GM21390 (cell line): Measurements from ENCODE around the gene ADCY10.
"Not testable (repeated sequence)": the region's sequence is repeated elsewhere in the genome, so short reads cannot be mapped to it uniquely, and the experiment has no call there.

ENCODE experiments used
- ATAC-seq: cut with Tn5 transposase; IDR thresholded peaks from one replicate; pipeline ENCODE4 v1.9.1; 2021; ENCODE audit not compliant: unreplicated experiment

ADCY10 gene

DNA sequence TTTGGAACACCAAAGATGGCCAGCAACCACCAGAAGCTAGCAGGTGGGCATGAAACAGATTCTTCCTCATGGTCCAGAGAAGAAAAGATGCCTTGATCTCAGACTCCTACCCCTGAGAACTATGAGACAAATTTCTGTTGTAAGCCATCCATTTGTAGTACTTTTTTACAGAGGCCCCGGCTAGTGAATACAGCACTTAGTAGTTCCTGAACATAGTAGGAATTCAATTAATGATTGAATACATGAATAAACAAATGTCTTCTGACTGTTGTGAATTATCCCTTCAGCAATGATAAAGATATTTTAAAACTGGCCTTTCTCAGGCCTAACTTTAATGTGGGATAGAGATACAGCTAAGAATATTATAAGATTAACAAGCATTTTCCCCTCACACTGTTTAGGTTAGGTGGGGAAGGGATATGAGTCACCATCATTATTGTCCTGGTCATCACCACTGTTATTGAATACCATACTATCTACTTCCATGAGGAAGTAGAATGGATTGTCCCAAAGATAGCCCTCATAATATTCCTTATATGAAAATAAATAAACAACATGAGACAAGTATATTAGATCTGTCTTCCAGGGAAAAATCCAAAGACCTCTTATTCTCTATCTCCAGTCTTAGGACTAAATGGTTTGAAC lies 51.4 kb downstream of the ADCY10 start:
- ATAC-seq = no peak

DNA sequence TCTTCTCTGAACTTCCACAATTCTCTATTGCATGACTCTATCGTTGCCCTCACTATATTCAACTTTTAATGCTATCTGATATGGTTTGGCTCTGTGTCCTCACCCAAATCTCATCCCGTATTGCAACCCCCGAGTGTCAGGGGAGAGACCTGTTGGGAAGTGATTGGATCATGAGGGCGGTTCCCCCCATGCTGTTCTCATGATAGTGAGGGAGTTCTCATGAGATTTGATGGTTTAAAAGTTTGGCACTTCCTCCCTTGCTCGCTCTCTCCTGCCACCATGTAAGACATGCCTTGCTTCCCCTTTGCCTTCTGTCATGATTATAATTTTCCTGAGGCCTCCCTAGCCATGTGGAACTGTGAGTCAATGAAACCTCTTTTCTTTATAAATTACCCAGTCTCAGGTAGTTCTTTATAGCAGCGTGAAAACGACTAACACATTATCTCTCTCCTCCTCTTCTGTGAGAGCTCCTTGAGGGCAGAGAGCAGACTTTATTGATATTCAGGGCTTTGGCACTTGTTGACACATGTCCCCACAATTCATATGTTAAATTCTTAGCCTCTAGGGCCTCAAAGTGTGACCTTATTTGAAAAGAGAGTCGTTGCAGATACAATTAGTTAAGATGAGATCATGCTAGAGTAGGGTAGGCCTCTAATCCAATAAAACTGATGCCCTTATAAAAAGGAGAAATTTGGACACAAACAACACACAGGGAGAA lies 52.1 kb downstream of the ADCY10 start:
- ATAC-seq = no peak

DNA sequence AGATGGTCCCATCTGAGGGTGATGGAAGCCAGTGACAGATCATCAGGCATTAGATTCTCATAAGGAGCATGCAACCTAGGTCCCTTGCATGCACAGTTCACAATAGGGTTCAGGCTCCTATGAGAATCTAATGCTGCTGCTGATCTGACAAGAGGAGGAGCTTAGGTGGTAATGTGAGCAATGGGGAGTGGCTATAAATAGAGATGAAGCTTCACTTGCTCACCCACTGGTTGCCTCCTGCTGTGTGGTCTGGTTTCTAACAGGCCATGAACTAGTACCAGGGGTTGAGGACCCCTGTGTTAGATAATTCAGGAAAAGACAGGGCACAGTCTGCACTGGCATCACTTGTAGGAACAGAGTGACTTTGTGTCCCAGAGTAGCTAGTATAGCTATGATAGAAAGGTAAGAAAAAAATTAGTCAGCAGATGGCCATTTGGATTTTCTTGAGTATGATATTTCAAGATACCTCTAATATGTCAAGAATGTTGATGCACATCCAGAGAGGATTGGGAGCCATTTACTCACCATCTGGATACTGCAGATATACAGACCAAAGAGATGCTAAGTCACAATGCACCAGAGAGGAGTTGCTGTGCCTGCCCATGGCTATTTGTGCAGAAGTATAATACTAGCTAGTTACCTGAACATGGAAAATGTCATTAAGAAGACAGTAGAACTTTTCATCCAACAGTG lies 53.6 kb downstream of the ADCY10 start:
- no peak for ATAC-seq

DNA sequence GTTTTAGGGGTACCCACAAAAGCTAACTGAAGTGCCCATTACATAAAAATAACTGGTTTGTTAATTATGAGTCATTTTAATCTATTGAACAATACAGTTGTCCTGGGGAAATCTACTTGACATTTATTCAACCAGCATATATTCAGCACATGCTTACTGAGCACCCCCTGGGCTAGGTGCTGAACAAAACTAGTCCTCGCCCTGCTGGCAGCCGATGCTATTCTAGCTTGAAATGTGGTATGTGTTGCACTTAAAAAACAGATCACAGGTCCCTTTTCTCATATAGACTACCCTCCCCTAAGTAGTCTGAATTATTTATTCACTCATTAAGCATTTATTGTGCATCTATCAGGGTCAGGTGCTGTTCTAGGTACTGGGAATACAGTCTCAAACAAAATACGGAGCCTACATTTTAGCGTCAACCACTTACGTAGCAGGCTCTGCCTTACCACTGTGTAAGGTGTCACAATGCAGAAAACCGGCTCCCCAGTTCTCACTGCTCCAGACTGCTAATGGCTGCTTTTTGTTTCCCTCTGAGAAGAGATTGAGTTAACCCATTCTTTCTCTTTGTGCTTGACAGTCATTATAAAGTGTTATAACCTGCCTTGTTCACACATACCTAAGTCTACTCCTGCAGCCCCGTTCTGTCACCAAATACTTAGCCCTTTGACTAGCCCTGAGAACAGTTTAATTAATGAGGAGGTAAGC lies 57.1 kb downstream of the ADCY10 start:
- ATAC-seq = no peak

DNA sequence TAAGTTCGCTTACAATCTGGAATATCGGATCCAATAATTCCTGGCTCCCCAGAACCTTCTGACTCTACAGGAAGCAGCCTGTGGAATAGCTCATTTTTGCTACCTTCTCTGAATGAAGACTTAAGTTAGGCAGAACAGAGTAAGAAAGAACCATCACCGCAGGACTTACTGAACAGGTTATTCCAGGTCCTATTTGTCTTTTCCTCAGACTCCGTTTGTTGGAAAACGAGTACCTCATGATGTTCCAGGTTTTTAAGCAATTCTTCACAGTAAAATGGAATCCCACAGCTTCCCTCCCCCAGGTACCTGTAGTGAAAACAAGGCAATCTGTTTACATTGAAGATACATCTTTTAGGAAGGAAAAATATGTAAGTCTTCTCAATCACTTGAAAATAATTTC lies 59.8 kb downstream of the ADCY10 start:
- no peak for ATAC-seq

DNA sequence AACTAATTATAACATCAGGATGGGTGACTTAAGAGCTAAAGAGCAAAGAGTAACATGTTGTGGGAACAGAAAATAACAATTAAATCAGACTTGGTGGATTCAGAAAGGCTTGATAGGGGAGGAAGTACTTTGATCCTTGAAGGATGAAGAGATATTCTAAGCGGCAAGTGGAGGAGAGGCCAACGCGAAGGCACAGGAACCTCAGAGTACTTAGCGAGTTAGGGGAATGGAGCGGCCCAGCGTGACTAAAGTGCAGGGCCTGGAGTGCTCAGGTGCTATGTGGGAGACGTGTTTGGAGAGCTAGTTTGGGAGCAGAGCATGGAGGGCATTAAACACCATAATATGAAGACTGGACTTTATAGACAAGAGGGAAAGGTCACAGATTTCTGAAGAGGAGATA lies 64.3 kb downstream of the ADCY10 start:
- no peak for ATAC-seq

DNA sequence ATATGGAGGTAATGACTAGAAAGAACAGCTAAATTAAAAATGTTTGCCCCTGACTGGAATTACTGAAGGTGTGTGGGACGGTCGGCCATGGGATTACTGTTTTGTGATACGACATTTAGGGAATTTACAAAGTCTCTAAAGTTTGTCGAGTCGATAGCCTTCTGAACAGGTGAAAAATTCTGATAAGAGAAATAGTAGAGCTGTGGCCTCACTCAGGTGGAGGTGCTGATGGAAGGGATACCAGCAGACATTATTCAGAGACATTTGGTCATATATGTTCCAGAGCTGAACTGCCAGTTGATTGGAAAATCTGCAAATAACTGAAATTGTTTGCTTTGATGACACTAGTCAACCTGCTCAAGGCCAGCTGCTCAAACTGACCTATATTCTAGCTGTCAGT lies 71.1 kb downstream of the ADCY10 start:
- no peak for ATAC-seq

DNA sequence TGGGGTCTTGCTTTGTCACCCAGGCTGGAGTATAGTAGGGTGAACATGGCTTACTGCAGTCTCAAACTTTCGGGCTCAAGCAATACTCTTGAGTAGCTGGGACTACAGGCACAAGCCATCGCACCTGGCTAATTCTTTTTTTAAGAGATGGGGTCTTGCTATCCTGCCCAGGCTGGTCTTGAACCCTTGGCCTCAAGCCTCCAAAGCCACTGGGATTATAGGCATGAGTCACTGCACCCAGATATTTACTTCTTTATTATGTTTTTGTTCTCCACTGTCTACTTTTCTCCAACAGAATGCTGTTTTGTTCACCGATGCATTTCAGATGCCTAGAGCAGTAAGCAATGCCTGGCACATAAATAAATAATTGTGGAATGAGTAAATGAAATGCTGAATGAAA lies 72.4 kb downstream of the ADCY10 start:
- ATAC-seq = no peak

DNA sequence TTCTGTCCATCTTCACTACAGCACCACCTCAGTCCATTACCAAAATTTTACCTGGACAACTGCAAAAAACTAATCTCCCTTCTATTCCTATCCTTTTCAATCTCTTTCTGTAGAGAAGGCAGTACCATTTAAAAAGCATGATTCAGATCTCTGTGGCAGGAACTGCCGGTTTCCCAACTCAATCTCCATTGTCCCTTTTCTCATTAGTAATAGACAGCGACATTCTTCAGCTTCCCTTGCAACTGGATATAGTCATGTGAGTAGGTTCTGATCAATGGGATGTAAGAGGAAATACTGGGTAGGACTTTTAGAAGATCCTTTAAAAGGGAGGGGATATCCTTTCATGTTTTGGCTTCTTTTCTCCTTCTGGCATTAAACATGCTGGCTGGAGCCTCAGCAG lies 74.9 kb downstream of the ADCY10 start:
- ATAC-seq = no peak

DNA sequence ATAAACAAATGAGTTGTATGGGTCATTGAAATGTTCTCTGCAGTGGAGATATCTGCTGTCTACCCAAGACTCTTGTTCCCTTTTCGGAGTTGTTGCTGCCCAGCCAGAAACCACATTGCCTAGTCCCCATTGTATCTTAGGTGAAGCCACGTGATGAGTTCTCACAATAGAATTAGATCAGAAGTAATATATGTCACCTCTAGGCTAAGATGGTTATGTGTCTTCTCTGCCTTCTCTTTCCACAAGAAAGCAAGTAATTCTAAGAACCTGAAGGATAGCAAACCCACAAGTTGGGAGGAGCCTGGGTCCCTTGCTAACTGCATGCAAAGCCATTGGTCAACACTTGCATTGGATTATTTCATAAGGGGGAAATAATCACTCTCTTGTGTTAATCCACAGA lies 76.6 kb downstream of the ADCY10 start:
- ATAC-seq = no peak

DNA sequence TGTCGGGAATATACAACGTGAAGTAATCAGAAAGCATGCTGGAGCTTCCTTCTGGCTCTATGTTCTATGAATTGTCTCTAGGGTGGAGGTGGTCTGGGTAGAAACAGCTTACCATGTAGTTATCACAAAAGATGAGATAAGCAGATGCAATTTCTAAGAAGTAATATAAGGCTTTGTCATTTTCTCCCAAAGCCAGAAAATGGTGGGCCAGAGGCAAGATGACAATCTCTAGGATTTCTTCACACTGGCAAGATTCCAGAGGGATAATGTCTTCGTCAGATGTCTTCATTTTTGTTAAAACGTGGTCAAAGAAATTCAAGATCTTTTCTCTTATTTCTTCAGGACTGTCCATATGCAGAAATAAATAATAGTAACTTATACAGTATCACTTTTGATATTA lies 77.7 kb downstream of the ADCY10 start:
- ATAC-seq = no peak

DNA sequence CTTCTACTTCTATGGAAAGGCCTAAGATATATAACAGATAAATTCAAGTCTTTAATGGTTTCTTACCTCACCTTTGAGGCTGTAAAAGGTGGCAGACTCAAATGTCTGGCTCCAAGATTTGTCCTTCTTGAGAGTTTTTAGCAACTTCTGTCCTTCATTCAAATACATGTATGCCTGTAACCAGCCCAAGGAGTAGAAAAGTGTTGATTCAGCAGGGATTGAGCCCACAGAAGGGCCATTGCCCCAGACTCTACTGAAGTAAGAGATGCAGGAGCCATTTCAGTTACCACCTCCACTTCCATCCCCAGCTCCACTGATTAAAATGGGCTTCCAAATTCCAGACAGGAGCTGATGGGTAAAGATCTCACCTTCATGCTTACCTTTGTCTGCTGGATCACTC lies 80.0 kb downstream of the ADCY10 start:
- no peak for ATAC-seq

DNA sequence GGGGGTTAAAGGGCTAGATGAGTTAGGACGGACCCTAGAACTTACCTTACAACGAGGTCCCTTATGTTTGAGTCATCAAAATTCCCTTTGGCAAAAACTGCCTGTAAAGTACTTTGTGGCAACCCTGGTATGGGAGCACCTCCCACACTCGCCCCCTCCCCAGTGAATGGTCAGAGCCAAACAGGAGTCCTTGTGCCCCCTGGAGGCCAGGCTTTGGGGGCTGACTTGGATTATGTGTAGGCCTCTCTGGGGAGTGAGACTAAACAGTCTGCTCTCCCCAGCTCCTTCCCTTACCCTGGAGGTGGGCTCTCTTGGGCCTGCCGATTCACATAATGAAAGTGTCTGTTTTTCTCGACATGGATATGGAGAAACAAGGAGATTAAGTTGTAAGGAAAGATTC lies 81.2 kb downstream of the ADCY10 start:
- no peak for ATAC-seq

DNA sequence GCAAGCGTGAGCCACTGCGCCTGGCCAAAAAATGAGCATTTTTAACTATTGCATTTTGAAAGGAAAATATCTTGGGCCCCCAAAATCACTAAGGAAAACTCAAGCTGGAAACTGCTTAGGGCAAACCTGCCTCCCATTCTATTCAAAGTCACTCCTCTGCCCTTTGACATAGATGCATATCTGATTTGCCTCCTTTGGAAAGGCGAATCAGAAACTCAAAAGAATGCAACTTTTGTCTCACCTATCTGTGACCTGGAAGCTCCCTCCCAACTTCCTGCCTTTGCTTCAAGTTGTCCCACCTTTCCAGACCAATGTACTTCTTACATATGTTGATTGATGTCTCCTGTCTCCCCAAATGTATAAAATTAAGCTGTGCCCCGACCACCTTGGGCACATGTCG lies 83.3 kb downstream of the ADCY10 start:
- not testable (repeated sequence) for ATAC-seq

DNA sequence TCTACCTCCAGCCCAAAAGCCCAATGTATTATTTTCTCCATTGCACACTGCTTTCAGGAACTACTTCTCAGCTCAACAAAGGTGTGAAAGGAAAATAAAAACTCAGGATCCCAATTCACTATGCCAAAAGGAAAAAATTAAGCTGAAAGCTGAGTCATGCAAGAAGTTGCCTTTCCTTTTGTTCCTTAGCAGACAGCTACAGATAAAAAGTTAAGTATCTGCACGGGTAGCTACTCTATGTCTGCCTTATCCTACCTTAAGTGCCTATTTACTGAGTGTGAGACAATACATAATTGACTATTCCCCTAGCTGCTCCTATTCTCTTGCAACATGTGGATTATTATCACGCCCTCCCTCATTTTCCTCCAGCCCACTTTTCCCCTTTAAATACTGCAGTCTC lies 84.1 kb downstream of the ADCY10 start:
- no peak for ATAC-seq

DNA sequence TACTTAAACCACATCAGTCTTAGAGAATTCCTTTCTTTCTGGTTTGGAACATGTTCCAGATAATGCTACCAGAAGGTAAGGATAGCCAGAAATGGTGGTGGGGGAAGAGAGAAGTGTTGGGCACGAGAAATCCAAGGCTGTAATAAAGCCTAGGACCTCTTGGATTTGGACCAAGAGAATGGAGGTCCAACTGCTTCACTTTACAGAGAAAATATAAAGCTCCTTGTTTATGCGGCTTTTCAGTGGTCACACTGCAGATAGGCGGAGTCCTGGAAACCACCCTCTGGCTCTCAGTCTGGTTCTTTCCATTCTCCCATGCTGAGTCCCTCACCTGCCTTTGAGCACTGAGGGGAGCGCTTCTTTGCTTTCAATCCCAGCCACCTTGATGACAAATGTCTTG lies 87.8 kb downstream of the ADCY10 start:
- no peak for ATAC-seq

DNA sequence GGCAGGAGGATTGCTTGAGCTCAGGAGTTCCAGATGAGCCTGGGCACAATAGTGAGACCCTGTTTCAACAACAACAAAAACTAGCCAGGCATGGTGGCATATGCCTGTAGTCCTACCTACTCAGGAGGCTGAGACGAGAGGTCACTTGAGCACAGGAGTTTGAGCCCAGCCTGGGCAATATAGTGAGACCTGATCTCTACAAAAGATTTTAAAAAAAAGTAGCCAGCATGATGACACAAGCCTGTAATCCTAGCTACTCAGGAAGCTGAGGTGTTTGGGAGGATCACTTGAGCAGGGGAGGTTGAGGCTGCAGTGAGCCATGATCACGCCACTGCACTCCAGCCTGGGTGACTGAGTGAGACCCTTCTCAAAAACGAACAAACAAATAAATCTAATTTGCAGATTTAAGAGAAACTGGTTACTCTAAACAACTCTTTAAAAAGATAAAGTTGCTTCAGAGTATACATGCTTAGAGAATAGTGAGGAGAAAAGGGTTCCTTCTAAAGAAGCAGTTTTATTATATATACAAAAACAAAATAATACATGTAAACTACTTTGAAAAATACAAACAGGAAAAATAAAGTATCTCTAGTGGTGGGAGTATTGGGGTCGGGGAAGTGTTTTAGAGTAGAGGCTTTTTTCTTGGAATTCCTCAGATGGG lies 88.4 kb downstream of the ADCY10 start:
- ATAC-seq = no peak

DNA sequence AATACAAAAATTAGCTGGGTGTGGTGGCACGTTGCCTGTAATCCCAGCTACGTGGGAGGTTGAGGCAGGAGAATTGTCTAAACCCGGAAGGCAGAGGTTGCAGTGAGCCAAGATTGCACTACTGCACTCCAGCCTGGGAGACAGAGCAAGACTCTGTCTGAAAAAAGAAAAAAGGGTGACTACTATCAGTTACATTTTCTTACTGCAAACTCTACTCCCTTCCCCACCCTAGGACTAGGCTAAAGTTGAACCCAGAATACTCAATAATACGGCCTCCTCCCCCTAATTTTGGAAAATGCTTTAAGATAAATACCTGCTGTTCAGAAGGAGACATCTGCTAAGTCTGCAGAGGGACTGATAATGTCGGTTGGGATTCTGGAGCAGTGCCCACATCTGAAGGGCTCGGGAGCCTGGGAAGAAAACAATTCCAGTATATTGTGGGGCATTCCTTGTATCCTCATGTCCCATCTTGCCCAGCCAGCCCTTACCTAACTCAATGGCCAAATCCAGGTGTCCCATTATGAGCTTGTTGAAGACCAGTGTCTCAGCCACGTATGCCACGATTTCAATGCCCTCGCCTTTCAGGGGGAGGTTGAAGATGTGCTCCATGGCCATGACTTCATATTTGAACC lies 89.7 kb downstream of the ADCY10 start:
- ATAC-seq = no peak

DNA sequence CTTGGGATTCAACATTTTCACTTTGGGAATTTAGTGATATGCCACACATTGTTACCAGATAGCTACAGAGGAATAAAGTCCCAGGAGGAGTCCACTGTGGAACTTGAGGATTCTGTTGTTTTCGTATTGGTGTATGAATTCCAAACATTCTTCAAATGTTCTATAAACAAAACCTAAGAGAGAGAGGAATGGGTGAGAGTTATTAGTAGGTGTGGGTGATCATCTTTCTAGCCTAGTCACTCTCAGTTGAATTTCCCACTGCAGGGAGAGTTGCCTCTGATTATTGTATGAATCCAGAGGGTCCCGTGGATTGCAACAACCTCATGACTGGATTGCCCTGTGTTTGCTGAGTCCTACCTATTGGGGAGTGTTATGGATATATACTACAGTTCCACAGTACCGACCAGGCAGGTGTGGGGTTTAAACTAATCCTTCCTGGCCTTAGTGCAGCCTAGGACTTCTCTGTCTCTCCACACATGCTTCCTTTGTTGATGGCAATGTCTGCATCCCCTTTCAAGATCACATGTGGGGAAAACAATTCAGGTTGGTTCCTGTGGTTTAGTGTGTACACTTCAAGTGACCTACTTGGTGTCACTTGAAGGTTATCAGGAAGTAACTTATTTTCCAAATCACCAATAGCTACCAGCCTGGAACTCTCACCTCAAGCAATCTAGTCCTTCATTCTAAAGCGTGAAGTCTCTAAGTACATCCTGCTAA lies 91.8 kb downstream of the ADCY10 start:
- no peak for ATAC-seq

DNA sequence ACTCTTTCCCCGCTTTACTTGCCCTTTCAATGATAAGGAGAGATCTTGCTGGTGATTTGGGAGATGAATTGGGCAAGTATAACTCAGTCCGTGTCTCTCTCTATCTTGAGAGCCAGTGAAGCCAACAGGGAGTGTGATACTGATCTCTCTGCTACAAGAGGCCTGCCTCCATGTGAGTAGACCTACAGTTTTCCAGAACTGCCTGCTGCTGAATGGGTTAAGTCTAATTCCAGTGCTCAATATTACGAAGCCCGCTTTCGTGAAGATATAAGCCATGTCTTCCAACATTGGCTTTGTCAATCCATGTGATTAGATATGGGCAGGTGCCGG lies 92.6 kb downstream of the ADCY10 start:
- ATAC-seq = no peak
